IMR-90 (cell line): ENCODE measurements around the gene RAB40C. TPM values are rescaled to one million over a fixed set of nuclear protein-coding genes. Genes with fewer than 3 reads are reported as not detected.

Experiments used
- ATAC-seq: fragments of 200-7000 bp; cut with Tn5 transposase; 2 replicates; pipeline ENCODE4 v1.9.1; 2020; ENCODE audit warnings: low read depth, mild to moderate bottlenecking, moderate library complexity
- BruUV-seq: library from RNA; stranded (reverse); fragments of 400-500 nt; replicated peaks from 2 replicates; lab custom pipeline; 2021; lab: Mats Ljungman, UMichigan
- CTCF ChIA-PET: fragments of 300-600 bp; formaldehyde crosslinking; extraction: SDS; loops from one replicate; lab custom pipeline; 2021; ENCODE audit warnings: antibody characterized with exemption; lab: Yijun Ruan, JAX
- POLR2A ChIA-PET: fragments of 300-600 bp; sonication (Branson Sonifier 250); formaldehyde crosslinking; loops from one replicate; lab custom pipeline; 2022; ENCODE audit warnings: antibody characterized with exemption; ENCODE audit not compliant: unreplicated experiment; lab: Charles Lee
- DNase-seq: peaks from one replicate; pipeline ENCODE4 v3.0.0; 2013
- H2AFZ ChIP-seq: replicated peaks from 2 replicates; pipeline ENCODE3; 2013; ENCODE audit warnings: low read length, mild to moderate bottlenecking; ENCODE audit not compliant: poor library complexity
- H2AK5ac ChIP-seq: 2 replicates; pipeline ENCODE4 v1.6.1; 2013; ENCODE audit warnings: low read depth, low read length, inconsistent platforms
- H2AK9ac ChIP-seq: replicated peaks from 2 replicates; pipeline ENCODE3; 2013; ENCODE audit warnings: mild to moderate bottlenecking, low read depth, low read length, moderate library complexity; ENCODE audit not compliant: poor library complexity
- H2BK120ac ChIP-seq: 2 replicates; pipeline ENCODE4 v1.6.1; 2013; ENCODE audit warnings: low read depth, low read length, inconsistent platforms
- H2BK15ac ChIP-seq: 3 replicates; pipeline ENCODE4 v1.6.1; 2013; ENCODE audit warnings: low read depth, low read length, inconsistent platforms
- H2BK20ac ChIP-seq: 2 replicates; pipeline ENCODE4 v1.6.1; 2013; ENCODE audit warnings: low read depth, mild to moderate bottlenecking, inconsistent platforms, low read length, moderate library complexity
- H2BK5ac ChIP-seq: 2 replicates; pipeline ENCODE4 v1.6.1; 2013; ENCODE audit warnings: mild to moderate bottlenecking, low read depth, low read length, inconsistent platforms; ENCODE audit not compliant: poor library complexity, severe bottlenecking
- H3K14ac ChIP-seq: replicated peaks from 2 replicates; pipeline ENCODE4 v1.6.1; 2013; ENCODE audit warnings: low read depth, low read length, inconsistent platforms
- H3K18ac ChIP-seq: 2 replicates; pipeline ENCODE4 v1.6.1; 2013; ENCODE audit warnings: low read depth, low read length, control low read depth
- H3K23ac ChIP-seq: 2 replicates; pipeline ENCODE4 v1.6.1; 2013; ENCODE audit warnings: low read depth, low read length, inconsistent platforms
- H3K27ac ChIP-seq: 2 replicates; pipeline ENCODE4 v1.5.1; 2013; ENCODE audit warnings: mild to moderate bottlenecking, control low read depth, low read length; ENCODE audit not compliant: insufficient read depth
- H3K27me3 ChIP-seq: 2 replicates; pipeline ENCODE4 v1.6.1; 2013; ENCODE audit warnings: low read length; ENCODE audit not compliant: control insufficient read depth, insufficient read depth
- H3K36me3 ChIP-seq: 2 replicates; pipeline ENCODE4 v1.6.1; 2013; ENCODE audit warnings: low read length, mixed read lengths; ENCODE audit not compliant: control insufficient read depth, insufficient read depth
- H3K4ac ChIP-seq: 2 replicates; pipeline ENCODE4 v1.6.1; 2013; ENCODE audit warnings: low read depth, low read length, inconsistent platforms
- H3K4me1 ChIP-seq: 2 replicates; pipeline ENCODE4 v1.6.1; 2013; ENCODE audit warnings: low read length, mixed read lengths; ENCODE audit not compliant: control insufficient read depth, insufficient read depth
- H3K4me2 ChIP-seq: 2 replicates; pipeline ENCODE4 v1.6.1; 2013; ENCODE audit warnings: low read depth, mild to moderate bottlenecking, control low read depth, low read length, moderate library complexity
- H3K4me3 ChIP-seq: 2 replicates; pipeline ENCODE4 v1.5.1; 2013; ENCODE audit warnings: low read depth, mild to moderate bottlenecking, control low read depth, low read length, moderate library complexity; ENCODE audit not compliant: insufficient read depth
- H3K56ac ChIP-seq: 2 replicates; pipeline ENCODE4 v1.6.1; 2013; ENCODE audit warnings: low read length, inconsistent platforms; ENCODE audit not compliant: insufficient read depth; ENCODE audit errors: extremely low read depth
- H3K79me1 ChIP-seq, 2 experiments: 2 replicates each; pipeline ENCODE4 v1.6.1; 2013; ENCODE audit warnings: low read length in 2 of 2, inconsistent platforms in 1 of 2, low read depth in 1 of 2
- H3K9ac ChIP-seq: 2 replicates; pipeline ENCODE4 v1.6.1; 2013; ENCODE audit warnings: low read depth, low read length, control low read depth
- H3K9me1 ChIP-seq: 2 replicates; pipeline ENCODE4 v1.6.1; 2013; ENCODE audit warnings: low read length, inconsistent platforms; ENCODE audit not compliant: insufficient read depth
- H3K9me3 ChIP-seq: 2 replicates; pipeline ENCODE4 v1.6.1; 2013; ENCODE audit warnings: low read length; ENCODE audit not compliant: control insufficient read depth, insufficient read depth
- H4K20me1 ChIP-seq: 2 replicates; pipeline ENCODE4 v1.6.1; 2013; ENCODE audit warnings: low read length, inconsistent platforms; ENCODE audit not compliant: insufficient read depth
- H4K5ac ChIP-seq: 2 replicates; pipeline ENCODE4 v1.6.1; 2013; ENCODE audit warnings: mild to moderate bottlenecking, low read depth, low read length, control low read depth
- H4K8ac ChIP-seq, 2 experiments: 2 replicates each; pipeline ENCODE4 v1.6.1; 2013; ENCODE audit warnings: low read depth in 2 of 2, low read length in 2 of 2, control low read depth in 1 of 2, inconsistent platforms in 1 of 2
- H4K91ac ChIP-seq: 2 replicates; pipeline ENCODE4 v1.6.1; 2013; ENCODE audit warnings: low read depth, low read length, inconsistent platforms; ENCODE audit not compliant: insufficient read depth
- BHLHE40 ChIP-seq: fragments of 150-350 bp; IDR thresholded peaks from 2 replicates; pipeline ENCODE4 v1.6.1; 2016; ENCODE audit warnings: mild to moderate bottlenecking, low read depth, low read length
- CEBPB ChIP-seq: IDR thresholded peaks from 2 replicates; pipeline ENCODE4 v1.6.1; 2012; ENCODE audit warnings: low read depth, low read length, improper control_type of control experiment
- CHD1 ChIP-seq: IDR thresholded peaks from 2 replicates; pipeline ENCODE4 v1.6.1; 2012; ENCODE audit warnings: low read depth, low read length, improper control_type of control experiment
- CTCF ChIP-seq: conservative IDR thresholded peaks from 2 replicates; pipeline ENCODE4 v1.5.1; 2012; ENCODE audit warnings: mild to moderate bottlenecking, low read depth, low read length, improper control_type of control experiment
- FOS ChIP-seq: fragments of 150-350 bp; IDR thresholded peaks from 2 replicates; pipeline ENCODE4 v1.6.1; 2016; ENCODE audit warnings: low read depth, low read length
- MAFK ChIP-seq: IDR thresholded peaks from 2 replicates; pipeline ENCODE4 v1.6.1; 2012; ENCODE audit warnings: low read depth, low read length, improper control_type of control experiment
- MAZ ChIP-seq: IDR thresholded peaks from 2 replicates; pipeline ENCODE4 v1.6.1; 2012; ENCODE audit warnings: low read depth, mild to moderate bottlenecking, low read length, improper control_type of control experiment, moderate library complexity, borderline replicate concordance
- MXI1 ChIP-seq: IDR thresholded peaks from 2 replicates; pipeline ENCODE4 v1.6.1; 2012; ENCODE audit warnings: low read depth, mild to moderate bottlenecking, low read length, moderate library complexity, borderline replicate concordance
- POLR2A ChIP-seq: IDR thresholded peaks from 2 replicates; pipeline ENCODE4 v1.6.1; 2012; ENCODE audit warnings: mild to moderate bottlenecking, low read depth, low read length
- RCOR1 ChIP-seq: IDR thresholded peaks from 2 replicates; pipeline ENCODE4 v1.6.1; 2012; ENCODE audit warnings: mild to moderate bottlenecking, low read length, improper control_type of control experiment; ENCODE audit not compliant: insufficient replicate concordance
- RFX5 ChIP-seq: IDR thresholded peaks from 2 replicates; pipeline ENCODE4 v1.8.0; 2012; ENCODE audit warnings: low read depth, mild to moderate bottlenecking, low read length, moderate library complexity
- SMC3 ChIP-seq: fragments of 150-350 bp; IDR thresholded peaks from 2 replicates; pipeline ENCODE4 v1.6.1; 2016; ENCODE audit warnings: low read depth, mild to moderate bottlenecking, antibody characterized with exemption, low read length, moderate library complexity
- USF2 ChIP-seq: fragments of 150-350 bp; IDR thresholded peaks from 2 replicates; pipeline ENCODE4 v1.6.1; 2017; ENCODE audit warnings: mild to moderate bottlenecking, antibody characterized with exemption, low read length, low read depth
- WGBS, 2 experiments: methylation state at CpG; one replicate each; pipeline versions ENCODE4 v1.1.5 to v1.1.7; 2013; ENCODE audit warnings: missing lambda C conversion rate in 2 of 2; ENCODE audit not compliant: insufficient read length in 1 of 2; ENCODE audit errors: extremely low coverage in 2 of 2; 5-methylcytosine and 5-hydroxymethylcytosine counted together
- dilution Hi-C: fragments of 300-500 bp; cut with HindIII; formaldehyde crosslinking; loops from one replicate; pipeline ENCODE4 v1.14.3; 2018; ENCODE audit warnings: low sequenced_read_pairs; ENCODE audit not compliant: unreplicated experiment
- in situ Hi-C: fragments of 300-500 bp; cut with MboI; formaldehyde crosslinking; loops from 3 replicates; pipeline ENCODE4 v1.14.3; 2019; ENCODE audit warnings: low sequenced_read_pairs, inconsistent platforms, mixed read lengths
- intact Hi-C: fragments of 100-400 bp; cut with micrococcal nuclease; formaldehyde crosslinking; loops from 2 replicates; pipeline ENCODE4 v1.10.0; 2022
- polyA plus RNA-seq, 3 experiments: library from polyadenylated mRNA; depleted of rRNA; stranded (reverse); fragments of >200 nt; gene quantifications; 2 replicates each; pipeline ENCODE4 v1.2.3, GENCODE V29; 2012; ENCODE audit warnings: low replicate concordance in 1 of 3
- total RNA-seq: library from RNA; depleted of rRNA; stranded (reverse); fragments of >200 nt; gene quantifications from 2 replicates; pipeline ENCODE4 v1.2.3, GENCODE V29; 2012
- TF ChIP-seq, protein P1 (sequence below): fragments of 150-350 bp; IDR thresholded peaks from 2 replicates; pipeline ENCODE4 v1.6.1; 2016; ENCODE audit warnings: low read depth, mild to moderate bottlenecking, low read length, moderate library complexity, borderline replicate concordance

Gene RAB40C
- total and polyA plus RNA-seq, 2 of the 4 experiments (the other 2 are of a cell fraction), result 6.8 to 13.7 TPM

DNA sequence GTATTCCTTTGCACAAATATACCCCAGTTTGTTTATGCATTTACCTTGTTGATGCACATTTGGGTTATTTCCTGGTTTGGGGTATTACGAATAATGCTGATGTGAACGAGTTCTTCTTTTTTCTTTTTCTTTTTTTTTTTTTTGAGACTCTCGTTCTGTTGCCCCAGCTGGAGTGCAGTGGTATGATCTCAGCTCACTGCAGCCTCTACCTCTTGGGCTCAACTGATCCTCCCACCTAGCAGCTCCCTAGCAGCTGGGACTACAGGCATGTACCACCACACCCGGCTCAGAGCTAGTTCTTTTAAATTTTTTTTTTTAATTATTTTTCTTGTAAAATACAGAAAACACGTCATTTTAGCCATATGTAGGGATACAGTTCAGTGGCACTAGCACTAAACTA is 14.1 kb downstream of the RAB40C start:
- H4K8ac ChIP-seq, result no peak overlapping the region
- ChIA-PET CTCF (no interaction called here), POLR2A (no interaction called here)
- TF ChIP-seq RFX5, result no peak
- no peak for TF ChIP-seq USF2
- TF ChIP-seq CEBPB, result no peak
- TF ChIP-seq BHLHE40, result no peak
- no peak for TF ChIP-seq CHD1
- TF ChIP-seq, protein P1, sequence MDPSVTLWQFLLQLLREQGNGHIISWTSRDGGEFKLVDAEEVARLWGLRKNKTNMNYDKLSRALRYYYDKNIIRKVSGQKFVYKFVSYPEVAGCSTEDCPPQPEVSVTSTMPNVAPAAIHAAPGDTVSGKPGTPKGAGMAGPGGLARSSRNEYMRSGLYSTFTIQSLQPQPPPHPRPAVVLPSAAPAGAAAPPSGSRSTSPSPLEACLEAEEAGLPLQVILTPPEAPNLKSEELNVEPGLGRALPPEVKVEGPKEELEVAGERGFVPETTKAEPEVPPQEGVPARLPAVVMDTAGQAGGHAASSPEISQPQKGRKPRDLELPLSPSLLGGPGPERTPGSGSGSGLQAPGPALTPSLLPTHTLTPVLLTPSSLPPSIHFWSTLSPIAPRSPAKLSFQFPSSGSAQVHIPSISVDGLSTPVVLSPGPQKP, result no peak
- no peak for TF ChIP-seq MAZ
- TF ChIP-seq CTCF, result no peak
- TF ChIP-seq MAFK, result no peak
- no peak for TF ChIP-seq POLR2A
- no peak for TF ChIP-seq MXI1
- TF ChIP-seq RCOR1, result no peak
- no peak for TF ChIP-seq FOS
- TF ChIP-seq SMC3, result no peak
- ATAC-seq (no peak), DNase-seq (no peak)
- in situ Hi-C loops, result no loop called here
- no peak overlapping the region for H3K27ac ChIP-seq
- H3K14ac ChIP-seq, result no peak overlapping the region
- H3K4me1 ChIP-seq, result no peaks in the 10 kb centered on the region
- H4K91ac ChIP-seq, result no peak overlapping the region
- no peaks in the 10 kb centered on the region for H3K27me3 ChIP-seq
- no peaks in the 10 kb centered on the region; the same call in 1 of the 2 replicates for H3K9me3 ChIP-seq
- no TSS peak for BruUV-seq
- H2AK5ac ChIP-seq, result no peak overlapping the region
- peaks cover 3% of the 10 kb centered on the region; the same call in 1 of the 2 replicates for H3K36me3 ChIP-seq
- no peak overlapping the region for H3K9ac ChIP-seq
- no peak overlapping the region for H2BK20ac ChIP-seq
- peaks cover 3% of the 10 kb centered on the region; the same call in 1 of the 2 replicates for H3K9me1 ChIP-seq
- no peak overlapping the region for H2AK9ac ChIP-seq
- H2BK15ac ChIP-seq, result no peak overlapping the region
- H3K4me2 ChIP-seq, result no peak overlapping the region
- H3K79me1 ChIP-seq, result peaks cover 17 to 64% of the 10 kb centered on the region in 2 experiments
- no peak overlapping the region for H3K18ac ChIP-seq
- peaks cover 11% of the 10 kb centered on the region for H4K20me1 ChIP-seq
- no peak overlapping the region for H3K23ac ChIP-seq
- no peak overlapping the region for H3K4ac ChIP-seq
- intact Hi-C loops, result no loop called here
- H4K5ac ChIP-seq, result no peak overlapping the region
- no peak overlapping the region for H2BK5ac ChIP-seq
- no peak overlapping the region for H2AFZ ChIP-seq
- dilution Hi-C loops, result no loop called here
- WGBS, 2 experiments, result 87% methylated on average over 3 of the region's 5 CpGs; no CpG with 5 or more reads in 1 of the 2 experiments
- no peak overlapping the region for H3K56ac ChIP-seq
- H2BK120ac ChIP-seq, result no peak overlapping the region
- H3K4me3 ChIP-seq, result no peak overlapping the region
